ENCODE results near the gene CA14. TPM values are rescaled to one million over a fixed set of nuclear protein-coding genes. Genes with fewer than 3 reads are reported as not detected.
"Not testable (repeated sequence)": the region's sequence is repeated elsewhere in the genome, so short reads cannot be mapped to it uniquely, and the experiment has no call there.

CA14 gene
- total and polyA plus RNA-seq, 2 of the 4 experiments (the other 2 are of a cell fraction), result not detected

DNA sequence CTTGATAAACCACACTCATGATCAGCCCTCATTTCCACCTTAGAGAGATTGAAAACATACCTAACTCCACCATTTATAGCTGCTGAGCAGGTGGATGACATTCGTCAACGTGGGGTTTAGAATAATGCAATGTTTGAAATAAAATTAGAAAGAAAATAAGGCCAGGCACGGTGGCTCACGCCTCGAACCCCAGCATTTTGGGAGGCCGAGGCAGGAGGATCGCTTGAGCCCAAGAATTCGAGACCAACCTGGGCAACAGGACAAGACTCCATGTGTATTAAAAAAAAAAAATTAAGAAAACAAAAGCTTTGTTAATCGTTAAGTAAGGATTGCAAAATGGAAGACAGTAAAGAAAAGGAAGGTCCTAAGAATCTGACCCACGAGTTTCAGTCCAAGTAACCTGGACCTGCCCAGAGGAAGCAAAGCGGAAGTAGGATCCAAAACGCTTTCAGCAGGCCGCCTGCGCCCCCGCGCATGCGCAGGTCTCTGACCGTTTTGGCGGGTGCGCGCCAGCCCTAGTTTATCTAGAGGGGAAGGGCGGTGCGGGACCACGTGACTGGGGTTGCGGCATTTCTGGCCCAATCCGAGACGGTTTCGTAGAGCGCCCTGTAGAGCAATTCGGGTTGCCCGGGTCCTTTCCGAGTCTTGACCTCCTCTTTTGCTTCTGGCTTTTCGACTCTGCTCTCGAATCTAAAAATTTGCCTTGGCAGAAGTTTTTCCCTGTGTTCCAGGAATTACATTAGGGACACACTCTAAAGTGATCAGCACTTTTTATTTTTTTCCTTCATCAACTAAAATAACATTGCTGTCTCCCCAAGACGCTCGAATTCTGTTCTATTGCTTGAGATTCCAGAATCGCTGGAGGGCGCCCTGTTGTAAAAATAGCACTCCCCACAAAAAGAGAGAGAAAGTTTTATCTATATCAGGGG, 44.1 kb upstream of the CA14 start (continued):
- no peak for TF ChIP-seq RAD21 (IDR thresholded peaks at IDR 0.05; ENCODE audit: low read length)
- TF ChIP-seq FOS (IDR thresholded peaks at IDR 0.05; ENCODE audit: low read depth, low read length), result no peak
- peak; percentile 37; the same call in 1 of the 2 replicates for TF ChIP-seq CEBPB (IDR thresholded peaks at IDR 0.05; ENCODE audit: low read depth, low read length)
- TF ChIP-seq BHLHE40 (IDR thresholded peaks at IDR 0.05; ENCODE audit: low read depth, low read length), result no peak

DNA sequence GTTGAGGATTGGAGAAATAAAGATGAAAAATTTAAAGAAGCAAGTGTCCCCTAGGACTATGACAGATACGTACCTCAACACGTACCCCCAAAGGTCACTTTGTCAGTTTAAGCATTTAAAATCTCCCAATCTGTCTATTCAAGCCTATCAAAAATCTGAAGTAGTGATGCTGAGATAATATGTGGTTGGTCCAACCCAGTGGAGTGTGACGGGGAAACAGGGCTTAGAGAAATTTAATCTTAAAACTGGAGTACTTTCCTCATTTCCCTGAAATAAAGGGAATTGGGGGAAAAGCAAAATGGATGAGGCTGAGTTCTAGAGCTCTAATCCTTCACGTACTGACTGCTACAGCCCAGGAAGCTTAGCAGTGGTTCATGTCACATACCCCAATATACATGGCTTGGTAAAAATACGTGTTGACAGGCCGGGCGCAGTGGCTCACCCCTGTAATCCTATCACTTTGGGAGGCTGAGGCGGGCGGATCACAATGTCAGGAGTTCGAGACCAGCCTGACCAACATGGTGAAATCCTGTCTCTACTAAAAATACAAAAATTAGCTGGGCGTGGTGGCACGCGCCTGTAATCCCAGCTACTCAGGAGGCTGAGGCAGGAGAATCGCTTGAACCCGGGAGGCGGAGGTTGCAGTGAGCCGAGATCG, 43.3 kb upstream of the CA14 start:
- dilution Hi-C loops (cut with HindIII; ENCODE audit: low sequenced_read_pairs, unreplicated experiment); H3K23ac ChIP-seq (ENCODE audit: low read depth, low read length); H3K9me1 ChIP-seq (ENCODE audit: insufficient read depth, low read length); H2BK5ac ChIP-seq (ENCODE audit: low read depth, low read length, poor library complexity, severe bottlenecking); H3K9ac ChIP-seq (ENCODE audit: low read depth, low read length); H3K56ac ChIP-seq (ENCODE audit: extremely low read depth, insufficient read depth, low read length); H3K27ac ChIP-seq (ENCODE audit: insufficient read depth, low read length); H3K14ac ChIP-seq (replicated peaks; ENCODE audit: low read depth, low read length); H3K27me3 ChIP-seq (ENCODE audit: control insufficient read depth, insufficient read depth, low read length); H3K36me3 ChIP-seq (ENCODE audit: control insufficient read depth, insufficient read depth, low read length); CTCF ChIA-PET; ATAC-seq (ENCODE audit: low read depth); intact Hi-C loops (cut with micrococcal nuclease); H3K79me1 ChIP-seq (ENCODE audit: low read depth in 1 of 2, low read length in 2 of 2); H2AFZ ChIP-seq (replicated peaks; ENCODE audit: low read length, poor library complexity); H2BK120ac ChIP-seq (ENCODE audit: low read depth, low read length); H2BK15ac ChIP-seq (ENCODE audit: low read depth, low read length); BruUV-seq (replicated peaks); H3K18ac ChIP-seq (ENCODE audit: low read depth, low read length); H2AK9ac ChIP-seq (replicated peaks; ENCODE audit: low read depth, low read length, poor library complexity); H3K9me3 ChIP-seq (ENCODE audit: control insufficient read depth, insufficient read depth, low read length); DNase-seq; in situ Hi-C loops (cut with MboI; ENCODE audit: low sequenced_read_pairs); H2BK20ac ChIP-seq (ENCODE audit: low read depth, low read length); H4K20me1 ChIP-seq (ENCODE audit: insufficient read depth, low read length); H3K4me1 ChIP-seq (ENCODE audit: control insufficient read depth, insufficient read depth, low read length); POLR2A ChIA-PET (ENCODE audit: unreplicated experiment): not testable (repeated sequence)
- peak overlapping the region; percentile 47; the same call in 1 of the 2 replicates for H3K4me3 ChIP-seq (ENCODE audit: insufficient read depth, low read depth, low read length)
- peak overlapping the region; percentile 60; the same call in 1 of the 2 replicates for H3K4me2 ChIP-seq (ENCODE audit: low read depth, low read length)
- H3K4ac ChIP-seq (ENCODE audit: low read depth, low read length), result peak overlapping the region; percentile 60; the same call in 1 of the 2 replicates
- 0 out of 2 replicates have a peak overlapping the region, but pooled peaks have one; percentile 31 for H4K5ac ChIP-seq (ENCODE audit: low read depth, low read length)
- H4K8ac ChIP-seq (ENCODE audit: low read depth in 2 of 2, low read length in 2 of 2), result peak overlapping the region; percentile 55 to 90
- WGBS, 2 experiments (ENCODE audit: extremely low coverage in 2 of 2, insufficient read length in 1 of 2), result no CpG with 5 or more reads among the region's 18 CpGs
- 0 out of 2 replicates have a peak overlapping the region, but pooled peaks have one; percentile 32 for H4K91ac ChIP-seq (ENCODE audit: insufficient read depth, low read depth, low read length)
- 0 out of 2 replicates have a peak overlapping the region, but pooled peaks have one; percentile 43 for H2AK5ac ChIP-seq (ENCODE audit: low read depth, low read length)

DNA sequence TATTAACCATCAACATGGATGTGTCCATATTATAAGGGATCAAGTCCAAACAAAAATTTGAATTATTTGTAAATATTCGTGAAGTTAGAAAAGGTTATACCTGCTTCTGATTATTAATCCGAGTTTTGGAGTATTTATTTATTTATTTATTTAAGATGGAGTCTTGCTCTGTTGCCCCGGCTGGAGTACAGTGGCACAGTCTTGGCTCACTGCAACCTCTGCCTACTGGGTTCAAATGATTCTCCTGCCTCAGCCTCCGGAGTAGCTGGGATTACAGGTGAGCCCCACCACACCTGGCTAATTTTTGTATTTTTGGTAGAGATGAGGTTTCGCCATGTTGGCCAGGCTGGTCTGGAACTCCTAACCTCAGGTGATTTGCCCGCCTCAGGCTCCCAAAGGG, 41.7 kb upstream of the CA14 start:
- CTCF ChIA-PET; POLR2A ChIA-PET (ENCODE audit: unreplicated experiment): not testable (repeated sequence)

More for the DNA sequence above, 41.7 kb upstream of the CA14 start:
- dilution Hi-C loops (cut with HindIII; ENCODE audit: low sequenced_read_pairs, unreplicated experiment); H4K8ac ChIP-seq (ENCODE audit: low read depth in 2 of 2, low read length in 2 of 2); H3K56ac ChIP-seq (ENCODE audit: extremely low read depth, insufficient read depth, low read length); H3K9ac ChIP-seq (ENCODE audit: low read depth, low read length); H2BK20ac ChIP-seq (ENCODE audit: low read depth, low read length); H3K36me3 ChIP-seq (ENCODE audit: control insufficient read depth, insufficient read depth, low read length); H3K23ac ChIP-seq (ENCODE audit: low read depth, low read length); DNase-seq; H3K9me1 ChIP-seq (ENCODE audit: insufficient read depth, low read length); H4K20me1 ChIP-seq (ENCODE audit: insufficient read depth, low read length); H3K4me3 ChIP-seq (ENCODE audit: insufficient read depth, low read depth, low read length); H2AK9ac ChIP-seq (replicated peaks; ENCODE audit: low read depth, low read length, poor library complexity); H3K27ac ChIP-seq (ENCODE audit: insufficient read depth, low read length); H2AFZ ChIP-seq (replicated peaks; ENCODE audit: low read length, poor library complexity); H3K27me3 ChIP-seq (ENCODE audit: control insufficient read depth, insufficient read depth, low read length); H2BK15ac ChIP-seq (ENCODE audit: low read depth, low read length); H3K4ac ChIP-seq (ENCODE audit: low read depth, low read length); H3K4me2 ChIP-seq (ENCODE audit: low read depth, low read length); H4K91ac ChIP-seq (ENCODE audit: insufficient read depth, low read depth, low read length); BruUV-seq (replicated peaks); H2BK120ac ChIP-seq (ENCODE audit: low read depth, low read length); H3K14ac ChIP-seq (replicated peaks; ENCODE audit: low read depth, low read length); H3K4me1 ChIP-seq (ENCODE audit: control insufficient read depth, insufficient read depth, low read length); intact Hi-C loops (cut with micrococcal nuclease); H3K18ac ChIP-seq (ENCODE audit: low read depth, low read length); H2AK5ac ChIP-seq (ENCODE audit: low read depth, low read length); H4K5ac ChIP-seq (ENCODE audit: low read depth, low read length); H3K79me1 ChIP-seq (ENCODE audit: low read depth in 1 of 2, low read length in 2 of 2); H3K9me3 ChIP-seq (ENCODE audit: control insufficient read depth, insufficient read depth, low read length); ATAC-seq (ENCODE audit: low read depth); in situ Hi-C loops (cut with MboI; ENCODE audit: low sequenced_read_pairs); H2BK5ac ChIP-seq (ENCODE audit: low read depth, low read length, poor library complexity, severe bottlenecking): not testable (repeated sequence)
- 100% methylated on average over 1 of the region's 6 CpGs; no CpG with 5 or more reads in 1 of the 2 experiments for WGBS, 2 experiments (ENCODE audit: extremely low coverage in 2 of 2, insufficient read length in 1 of 2)
